Measurements from ENCODE around the gene MOB3A. TPM values are rescaled to one million over a fixed set of nuclear protein-coding genes. Genes with fewer than 3 reads are reported as not detected.
"Not testable (repeated sequence)": the region's sequence is repeated elsewhere in the genome, so short reads cannot be mapped to it uniquely, and the experiment has no call there.

MOB3A gene
- polyA plus RNA-seq (ENCODE audit: insufficient read length): 13.4 TPM

- DNase-seq (ENCODE audit: low read depth): no peak
Observed at GRCh38 chr19:2096034-2096479, at the start of gene MOB3A. TSS of gene MOB3A (minus strand) at chr19:2096326. CDS start at chr19:2078560, 17,766 bp downstream.

GRCh38 chr19:2145831-2146241 is 49.7 kb upstream of the MOB3A start:
- no peak for DNase-seq (ENCODE audit: low read depth)

- no peak for DNase-seq (ENCODE audit: low read depth)
Observed at GRCh38 chr19:2144190-2144589, 48.1 kb upstream of the MOB3A start.

GRCh38 chr19:2142173-2142829 is 46.2 kb upstream of the MOB3A start:
- DNase-seq (ENCODE audit: low read depth): no peak

GRCh38 chr19:2140138-2140569 is 44.0 kb upstream of the MOB3A start:
- no peak for DNase-seq (ENCODE audit: low read depth)

GRCh38 chr19:2139385-2140137 is 43.4 kb upstream of the MOB3A start:
- DNase-seq (ENCODE audit: low read depth): no peak

- DNase-seq (ENCODE audit: low read depth): no peak
Observed at GRCh38 chr19:2138061-2138728, 42.1 kb upstream of the MOB3A start.

DNA sequence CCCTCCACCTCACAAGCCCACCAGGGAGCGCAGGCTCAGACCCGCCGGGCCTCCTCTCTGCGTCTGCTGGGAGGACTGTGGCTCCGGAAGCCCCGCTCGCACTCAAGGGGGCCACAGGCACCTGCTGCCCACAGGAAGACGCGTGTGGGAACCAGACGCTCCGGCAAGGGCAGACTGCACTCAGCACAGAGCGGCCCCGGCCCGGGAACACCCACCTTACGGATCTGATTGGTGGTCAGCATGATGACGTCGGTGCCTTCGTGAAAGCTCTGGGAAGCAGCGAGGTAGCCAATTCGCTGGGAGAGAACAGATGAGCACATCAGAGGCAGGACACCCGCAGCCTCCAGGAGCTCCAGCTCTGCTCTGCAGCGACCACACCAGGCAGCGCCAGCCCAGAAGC is 40.7 kb upstream of the MOB3A start:
- no peak for DNase-seq (ENCODE audit: low read depth)

DNA sequence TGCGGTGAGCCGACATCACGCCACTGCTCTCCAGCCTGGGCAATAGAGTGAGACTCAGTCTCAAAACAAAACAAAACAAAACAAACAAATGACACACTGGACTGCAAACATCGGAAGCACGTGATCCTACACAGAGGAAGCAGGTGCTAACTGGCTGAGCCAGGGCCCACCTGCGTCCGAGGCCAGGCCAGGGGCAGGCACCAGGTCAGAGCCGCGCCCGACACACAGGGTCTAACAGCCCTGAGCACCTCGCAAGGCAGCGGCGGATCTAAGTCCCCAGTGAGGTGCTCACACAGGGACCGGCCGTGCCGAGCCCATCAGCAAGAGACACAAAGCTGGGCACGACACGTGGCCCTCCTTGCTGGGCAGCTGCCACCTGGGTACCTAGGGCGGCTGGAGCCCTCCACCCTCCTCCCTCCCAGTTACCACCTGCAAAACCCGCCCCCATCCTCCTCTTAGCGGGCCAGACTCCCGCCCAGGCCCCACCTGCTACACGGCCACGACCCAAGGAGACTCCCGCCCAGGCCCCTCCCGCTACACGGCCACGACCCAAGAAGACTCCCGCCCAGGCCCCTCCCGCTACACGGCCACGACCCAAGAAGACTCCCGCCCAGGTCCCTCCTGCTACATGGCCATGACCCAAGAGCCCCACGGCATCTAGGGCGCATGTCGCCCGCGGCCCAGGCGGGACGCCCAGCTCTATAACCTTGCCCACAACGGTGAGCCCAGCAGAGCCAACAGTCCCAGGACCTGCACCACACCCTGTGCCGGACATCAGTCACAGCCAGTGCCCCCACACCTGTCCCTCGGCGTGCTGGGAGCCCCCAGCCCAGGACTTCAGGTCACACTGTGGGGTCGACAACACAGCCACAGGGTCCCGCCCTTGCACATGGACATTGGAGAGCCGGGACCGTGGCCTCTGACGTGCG is 39.6 kb upstream of the MOB3A start:
- no peak for DNase-seq (ENCODE audit: low read depth)

DNA sequence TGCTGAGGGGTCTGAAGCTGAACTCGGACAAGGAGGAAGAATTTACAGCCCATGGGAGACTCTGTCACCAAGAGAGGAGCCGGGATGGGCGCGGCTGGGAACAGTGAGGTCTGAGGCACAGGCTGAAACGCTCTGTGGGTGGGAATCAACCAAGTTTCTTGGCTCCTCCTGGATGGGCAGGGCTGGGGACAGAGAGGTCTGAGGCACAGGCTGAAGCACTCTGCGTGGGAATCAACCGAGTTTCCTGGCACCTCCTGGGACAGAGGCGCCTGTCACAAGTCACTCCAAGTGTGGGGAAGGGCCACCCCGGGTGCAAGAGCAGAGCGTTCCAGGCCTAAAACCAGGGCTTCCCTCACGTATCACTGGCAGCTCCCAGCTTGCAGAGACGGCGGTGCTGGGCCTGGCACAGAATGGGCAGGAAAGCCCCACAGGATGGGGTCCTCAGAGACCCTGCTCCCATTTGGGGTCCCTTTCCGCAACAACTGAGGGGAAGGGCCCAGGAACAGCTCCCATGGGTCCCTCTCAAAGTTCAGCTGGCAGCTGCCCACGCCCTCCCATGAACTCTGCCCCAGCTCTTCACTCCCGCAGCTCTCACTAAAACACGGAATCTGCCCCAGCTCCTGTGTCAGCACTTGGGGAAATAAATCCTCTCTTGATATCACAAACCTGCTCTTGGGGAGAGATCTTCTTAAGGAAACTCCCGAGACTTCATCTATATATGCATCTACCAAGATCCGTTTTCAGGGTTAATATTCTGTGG is 36.8 kb upstream of the MOB3A start:
- no peak for DNase-seq (ENCODE audit: low read depth)

GRCh38 chr19:2132191-2132590 is 36.1 kb upstream of the MOB3A start:
- no peak for DNase-seq (ENCODE audit: low read depth)

GRCh38 chr19:2131012-2131975 is 35.2 kb upstream of the MOB3A start:
- DNase-seq (ENCODE audit: low read depth): not testable (repeated sequence)

DNA sequence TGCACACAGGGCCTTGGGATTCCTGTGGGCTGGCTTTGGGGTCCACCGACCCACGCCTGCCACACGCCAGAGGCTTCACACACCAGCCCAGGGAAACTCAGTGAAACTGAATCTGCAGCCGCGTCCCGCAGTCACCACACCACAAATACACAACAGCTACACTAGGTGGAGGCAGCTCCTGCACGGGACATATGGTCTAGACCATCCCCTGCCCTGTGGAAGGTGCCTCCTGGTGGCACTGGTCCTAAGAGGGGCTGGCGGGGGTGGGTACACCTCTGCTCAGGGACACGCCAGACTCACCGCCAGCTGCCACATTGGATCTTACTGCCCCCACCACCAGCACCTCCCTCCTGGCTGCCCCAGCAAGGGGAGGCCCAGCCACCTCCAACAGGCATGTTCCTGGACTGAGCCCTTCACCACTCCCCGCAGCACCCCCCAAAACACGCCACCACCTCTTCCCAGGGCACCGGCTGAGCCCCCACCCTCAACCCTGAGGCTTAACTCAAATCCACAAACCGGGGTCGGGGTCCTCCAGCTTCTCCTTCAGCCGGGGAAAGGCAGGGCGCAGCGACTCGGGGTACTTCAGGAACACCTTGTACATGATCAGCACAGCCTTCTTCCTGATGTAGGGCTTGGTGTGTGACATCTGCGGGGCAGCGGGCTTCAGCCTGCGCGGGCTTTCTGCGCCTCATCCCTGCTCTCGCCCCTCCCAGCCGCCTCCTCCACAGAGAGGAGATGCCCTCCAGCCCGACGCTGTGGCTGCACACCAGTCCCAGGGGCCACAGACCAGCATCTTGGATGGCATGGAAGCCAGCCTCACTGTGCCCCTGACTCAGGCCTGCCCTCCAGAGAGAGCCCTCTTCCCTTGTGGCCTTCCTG is 34.0 kb upstream of the MOB3A start:
- no peak for DNase-seq (ENCODE audit: low read depth)

GRCh38 chr19:2129486-2129885 is 33.4 kb upstream of the MOB3A start:
- DNase-seq (ENCODE audit: low read depth): no peak

DNA sequence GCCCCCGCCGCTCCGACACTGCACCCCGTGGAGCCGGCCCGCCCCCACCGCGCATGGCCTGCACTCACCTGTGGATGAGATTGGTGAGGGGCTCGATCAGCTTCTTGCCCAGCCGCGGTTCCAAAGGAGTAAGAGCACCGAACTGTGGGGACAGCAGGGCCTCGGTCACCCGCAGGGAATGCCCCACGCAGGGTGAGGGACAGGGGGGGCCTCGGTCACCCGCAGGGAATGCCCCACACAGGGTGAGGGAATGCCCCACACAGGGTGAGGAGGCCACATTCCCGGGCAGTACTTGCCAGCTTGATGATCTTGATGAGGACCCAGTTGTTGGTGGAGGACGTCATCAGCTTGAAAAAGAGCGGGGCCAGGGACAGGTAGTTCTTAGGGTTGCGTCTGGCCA is 32.9 kb upstream of the MOB3A start:
- DNase-seq (ENCODE audit: low read depth): no peak

DNA sequence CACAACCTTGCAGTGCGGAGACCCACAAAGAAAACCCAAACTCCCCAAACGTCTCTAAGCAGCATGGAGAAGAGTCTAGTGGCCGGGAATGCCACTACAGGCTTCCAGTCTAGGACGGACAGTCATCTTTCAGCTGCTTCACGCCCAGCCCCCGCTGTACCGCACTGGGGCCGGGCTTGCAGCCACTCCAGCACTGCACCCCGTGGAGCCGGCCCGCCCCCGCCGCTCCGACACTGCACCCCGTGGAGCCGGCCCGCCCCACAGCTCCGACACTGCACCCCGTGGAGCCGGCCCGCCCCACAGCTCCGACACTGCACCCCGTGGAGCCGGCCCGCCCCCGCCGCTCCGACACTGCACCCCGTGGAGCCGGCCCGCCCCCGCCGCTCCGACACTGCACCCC is 32.1 kb upstream of the MOB3A start:
- DNase-seq (ENCODE audit: low read depth): not testable (repeated sequence)

GRCh38 chr19:2127758-2128157 is 31.6 kb upstream of the MOB3A start:
- no peak for DNase-seq (ENCODE audit: low read depth)

GRCh38 chr19:2126879-2127518 is 30.9 kb upstream of the MOB3A start:
- DNase-seq (ENCODE audit: low read depth): no peak
